Effector memory CD8-positive, alpha-beta T cell (primary cell): ENCODE measurements around the gene FAM200C.

Experiments
- ATAC-seq: fragments of 150-1000 bp; cut with Tn5 transposase; replicated peaks from 2 replicates; pipeline ENCODE4 v1.10.0; 2021; ENCODE audit warnings: mild to moderate bottlenecking, moderate library complexity
- DNase-seq, 3 experiments: peaks; one replicate each; pipeline ENCODE4 v3.0.0; 2021
- H3K27ac Mint-ChIP-seq, 2 donors: one replicate each; pipeline ENCODE4 v1.8.0; 2022; ENCODE audit warnings: mild to moderate bottlenecking in 2 of 2, mixed read lengths in 2 of 2, moderate library complexity in 2 of 2
- H3K27me3 Mint-ChIP-seq, 2 donors: one replicate each; pipeline ENCODE4 v1.8.0; 2022; ENCODE audit warnings: mixed read lengths in 2 of 2
- H3K36me3 Mint-ChIP-seq: one replicate; pipeline ENCODE4 v1.8.0; 2022; ENCODE audit warnings: mild to moderate bottlenecking, moderate library complexity, mixed read lengths; ENCODE audit not compliant: insufficient read depth
- H3K4me1 Mint-ChIP-seq, 2 donors: one replicate each; pipeline ENCODE4 v1.8.0; 2022; ENCODE audit warnings: low read depth in 2 of 2, mixed read lengths in 2 of 2
- H3K4me3 Mint-ChIP-seq, 2 donors: one replicate each; pipeline ENCODE4 v1.8.0; 2022; ENCODE audit warnings: mild to moderate bottlenecking in 2 of 2, mixed read lengths in 2 of 2, moderate library complexity in 2 of 2
- H3K9me3 Mint-ChIP-seq, 2 donors: one replicate each; pipeline ENCODE4 v1.8.0; 2022; ENCODE audit warnings: mixed read lengths in 2 of 2

FAM200C gene

DNA sequence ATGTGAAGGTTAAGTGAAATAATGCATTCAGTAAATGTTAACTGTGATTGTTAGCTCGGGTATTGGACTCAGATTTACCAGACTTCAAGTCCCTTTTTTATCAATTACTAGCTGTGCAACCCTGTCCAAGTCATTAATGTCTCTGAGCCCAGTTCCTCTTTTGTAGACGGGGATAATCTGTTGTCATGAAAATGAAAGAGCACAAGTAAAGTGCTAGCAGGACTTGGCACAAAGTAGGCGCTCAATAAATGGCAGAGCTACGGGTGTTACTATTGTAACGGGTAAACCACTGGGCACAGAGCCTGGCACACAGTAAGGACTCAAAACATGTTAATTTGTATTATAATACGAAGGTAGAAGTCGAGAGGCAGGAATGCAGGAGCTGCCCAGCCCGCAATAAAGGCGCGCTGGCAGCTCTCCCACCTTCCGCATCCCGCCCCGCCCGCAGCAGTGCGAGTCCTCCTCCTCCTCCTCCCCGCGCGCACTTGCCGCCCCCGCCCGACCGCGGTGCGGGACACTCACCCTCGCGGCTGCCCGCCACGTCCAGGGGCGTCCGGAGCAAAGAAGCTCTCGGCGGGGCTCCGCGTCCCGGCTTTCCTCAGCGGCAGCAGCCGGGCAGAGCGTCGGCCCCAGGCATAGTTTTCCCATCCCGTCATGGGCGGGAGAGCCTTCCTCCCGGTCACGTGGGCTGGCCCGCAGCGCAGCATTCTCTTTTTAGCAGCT is 29.7 kb downstream of the FAM200C start, which contains the start of gene C1QTNF2:
TSS of gene C1QTNF2 (minus strand) at position 637 of the 723 bp plus-strand sequence. CDS start 15,615 bp downstream, outside the sequence.
- H3K4me1 Mint-ChIP-seq, result peaks cover 5 to 14% of the 10 kb centered on the region in 2 donors
- ATAC-seq (peak; percentile 19), DNase-seq (no peak)
- no peaks in the 10 kb centered on the region for H3K36me3 Mint-ChIP-seq
- H3K9me3 Mint-ChIP-seq, result no peaks in the 10 kb centered on the region
- H3K27me3 Mint-ChIP-seq, result peaks cover 78 to 98% of the 10 kb centered on the region in 2 donors
- H3K27ac Mint-ChIP-seq, result no peak within 1 kb of the TSS
- peak within 1 kb of the TSS; percentile 16 to 45 for H3K4me3 Mint-ChIP-seq

DNA sequence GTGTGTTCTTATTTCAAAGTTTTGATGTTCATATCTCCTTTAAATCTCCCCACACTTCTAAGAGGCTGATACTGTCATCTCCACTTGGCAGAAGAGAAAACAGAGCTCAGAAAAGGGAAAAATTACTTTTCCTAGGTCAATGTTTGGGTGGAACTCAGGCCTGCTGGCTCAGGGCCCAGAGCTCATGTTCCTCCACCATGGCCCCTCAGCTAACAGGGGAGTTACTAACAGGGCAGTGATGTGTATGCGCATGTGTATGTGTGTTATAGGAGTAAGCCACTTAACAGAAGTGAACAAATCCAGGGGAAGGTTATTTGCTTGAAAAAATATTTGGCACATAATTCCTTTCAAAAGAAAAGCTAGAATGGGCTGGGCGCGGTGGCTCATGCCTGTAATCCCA is 32.0 kb downstream of the FAM200C start:
- Mint-ChIP-seq H3K27me3 (peaks cover 73 to 95% of the 10 kb centered on the region in 2 donors), H3K4me1 (peaks cover 5 to 14% of the 10 kb centered on the region in 2 donors), H3K4me3 (no peak overlapping the region), H3K9me3 (no peaks in the 10 kb centered on the region), H3K27ac (no peak overlapping the region), H3K36me3 (no peaks in the 10 kb centered on the region)
- ATAC-seq (no peak), DNase-seq (no peak)

DNA sequence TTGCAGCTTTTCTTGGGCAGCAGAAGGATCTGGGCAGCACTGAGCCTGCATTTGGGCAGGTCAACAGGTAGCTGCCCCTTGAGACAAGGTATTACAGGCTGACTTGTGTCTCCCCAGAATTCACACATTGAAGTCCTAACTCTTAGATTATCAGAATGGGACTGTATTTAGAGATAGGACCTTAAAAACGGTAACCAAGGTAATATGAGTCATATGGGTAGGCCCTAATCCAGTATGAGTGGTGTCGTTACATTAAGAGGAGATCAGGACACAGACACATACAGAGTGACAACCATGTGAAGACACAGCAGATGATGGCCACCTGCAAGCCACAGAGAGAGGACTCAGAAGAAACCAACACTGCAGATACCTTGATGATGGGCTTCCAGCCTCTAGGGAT is 32.6 kb downstream of the FAM200C start:
- no peaks in the 10 kb centered on the region for H3K36me3 Mint-ChIP-seq
- ATAC-seq (no peak), DNase-seq (no peak)

DNA sequence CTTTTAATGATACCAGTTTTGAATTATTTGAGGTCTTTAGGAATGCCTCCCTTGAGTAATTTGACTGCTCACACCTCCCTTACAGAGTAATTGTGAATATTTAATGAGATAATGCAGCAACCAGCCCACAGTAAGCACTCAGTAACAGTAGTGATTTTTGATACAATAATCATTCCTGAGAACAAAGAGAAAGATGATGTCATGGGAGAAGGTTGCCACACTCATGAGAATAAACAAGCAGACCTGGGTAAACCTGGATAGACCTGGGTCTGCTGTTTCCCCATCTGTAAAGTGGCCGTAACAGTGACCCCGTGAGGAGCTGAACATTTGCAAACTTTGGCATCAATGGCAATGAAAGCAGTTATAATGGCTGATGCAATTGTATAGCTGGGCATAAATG is 33.6 kb downstream of the FAM200C start:
- no peak overlapping the region for H3K4me3 Mint-ChIP-seq
- no peak overlapping the region for H3K27ac Mint-ChIP-seq
- H3K36me3 Mint-ChIP-seq, result no peaks in the 10 kb centered on the region
- DNase-seq (no peak), ATAC-seq (no peak)
- no peaks in the 10 kb centered on the region for H3K9me3 Mint-ChIP-seq
- H3K4me1 Mint-ChIP-seq, result peaks cover 5 to 14% of the 10 kb centered on the region in 2 donors
- peaks cover 69 to 92% of the 10 kb centered on the region in 2 donors for H3K27me3 Mint-ChIP-seq

More for the DNA sequence above, 32.6 kb downstream of the FAM200C start:
- Mint-ChIP-seq H3K9me3 (no peaks in the 10 kb centered on the region), H3K4me1 (peaks cover 5 to 14% of the 10 kb centered on the region in 2 donors), H3K27me3 (peaks cover 69 to 92% of the 10 kb centered on the region in 2 donors), H3K4me3 (no peak overlapping the region), H3K27ac (no peak overlapping the region)

DNA sequence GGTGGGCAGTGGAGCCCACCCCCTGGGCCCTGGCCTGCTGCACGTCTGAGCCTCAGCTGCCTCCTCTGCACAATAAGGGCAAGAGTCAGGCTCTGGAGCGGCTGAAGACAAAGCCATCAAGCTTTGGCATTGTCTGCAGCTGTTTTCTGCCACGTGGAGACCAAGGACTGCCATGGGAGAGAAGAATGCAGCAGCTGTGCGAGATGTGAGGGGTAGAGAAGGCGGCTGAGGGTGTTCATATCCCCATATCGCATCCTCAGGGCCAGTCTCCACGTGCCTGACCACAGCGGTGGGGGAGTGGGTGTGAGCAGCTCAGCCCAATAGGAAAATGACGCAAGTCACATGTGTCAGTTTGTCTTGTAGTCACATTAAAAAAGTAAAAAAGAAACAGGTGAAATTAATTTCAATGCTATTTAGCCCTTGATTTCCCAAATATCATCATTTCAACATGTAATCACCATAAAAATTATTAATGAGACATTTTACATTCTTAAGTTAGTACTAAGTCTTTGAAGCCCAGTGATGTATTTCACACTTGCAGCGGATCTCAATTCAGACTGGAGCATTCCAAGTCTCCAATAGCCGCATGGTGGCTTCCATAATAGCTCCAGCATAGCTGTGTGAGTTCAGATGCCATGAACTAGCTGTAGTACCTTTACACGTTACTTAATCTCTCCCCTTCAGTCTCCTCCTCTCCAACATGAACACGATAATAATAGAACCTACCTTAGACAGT is 36.0 kb downstream of the FAM200C start:
- no peaks in the 10 kb centered on the region for H3K36me3 Mint-ChIP-seq
- ATAC-seq (no peak), DNase-seq (no peak)
- H3K4me3 Mint-ChIP-seq, result no peak overlapping the region
- H3K27ac Mint-ChIP-seq, result no peak overlapping the region
- no peaks in the 10 kb centered on the region for H3K4me1 Mint-ChIP-seq
- H3K9me3 Mint-ChIP-seq, result no peaks in the 10 kb centered on the region
- peaks cover 55 to 81% of the 10 kb centered on the region in 2 donors for H3K27me3 Mint-ChIP-seq

DNA sequence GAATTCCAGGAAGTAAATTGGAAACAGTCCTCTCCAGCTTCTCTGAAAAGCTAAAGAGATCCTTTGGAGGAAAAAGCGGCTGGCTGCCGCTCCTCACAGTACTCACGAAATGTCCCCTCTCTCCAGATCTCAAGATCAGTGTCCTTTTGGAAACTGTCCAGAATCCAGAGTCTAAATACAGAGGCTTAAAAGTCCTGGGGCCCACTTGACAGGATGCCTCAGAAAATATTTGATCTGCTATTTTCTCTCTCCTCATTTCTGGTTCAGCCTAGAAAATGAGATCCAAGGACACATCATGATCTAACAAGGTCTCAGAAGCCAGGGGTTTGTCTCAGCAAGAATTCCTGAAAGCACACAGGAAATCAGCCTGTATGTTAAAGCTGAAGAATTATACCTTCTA is 36.6 kb downstream of the FAM200C start:
- no peak for DNase-seq
- ATAC-seq, result no peak
- Mint-ChIP-seq H3K9me3 (no peaks in the 10 kb centered on the region), H3K27me3 (peaks cover 49 to 75% of the 10 kb centered on the region in 2 donors), H3K4me3 (no peak overlapping the region), H3K36me3 (no peaks in the 10 kb centered on the region), H3K4me1 (no peaks in the 10 kb centered on the region), H3K27ac (no peak overlapping the region)

DNA sequence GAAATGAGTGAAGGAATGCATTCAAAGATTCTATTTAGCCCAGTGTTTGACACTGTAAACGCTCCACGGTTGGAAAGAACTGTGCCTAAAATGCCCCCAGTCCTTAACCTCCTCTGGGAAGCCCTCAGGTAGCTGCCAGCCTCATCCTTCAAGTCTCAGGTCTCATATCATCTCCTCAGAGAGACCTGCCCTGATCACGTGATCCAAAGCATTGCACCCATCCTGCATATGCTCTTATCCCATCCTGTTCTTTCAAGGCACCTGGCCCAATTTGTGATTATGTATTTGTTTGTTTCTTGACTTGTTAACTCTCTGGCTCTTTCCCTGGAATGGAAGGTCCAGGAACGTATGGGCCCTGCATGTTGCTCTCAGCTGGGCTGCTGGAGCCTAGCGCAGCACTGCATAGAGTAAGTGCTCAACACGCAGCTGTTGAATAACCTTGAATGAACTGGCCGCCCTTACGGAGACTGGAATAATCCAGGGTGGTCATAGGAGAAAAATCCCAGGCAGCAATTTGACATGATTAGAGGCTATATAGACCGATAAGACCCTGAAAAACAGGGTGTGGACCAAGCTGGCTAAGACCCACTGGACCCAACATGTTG is 38.1 kb downstream of the FAM200C start:
- DNase-seq (no peak), ATAC-seq (no peak)
- H3K9me3 Mint-ChIP-seq, result no peaks in the 10 kb centered on the region
- H3K4me3 Mint-ChIP-seq, result no peak overlapping the region
- no peak overlapping the region for H3K27ac Mint-ChIP-seq
- peaks cover 43 to 70% of the 10 kb centered on the region in 2 donors for H3K27me3 Mint-ChIP-seq
- H3K4me1 Mint-ChIP-seq, result no peaks in the 10 kb centered on the region
- H3K36me3 Mint-ChIP-seq, result no peaks in the 10 kb centered on the region

DNA sequence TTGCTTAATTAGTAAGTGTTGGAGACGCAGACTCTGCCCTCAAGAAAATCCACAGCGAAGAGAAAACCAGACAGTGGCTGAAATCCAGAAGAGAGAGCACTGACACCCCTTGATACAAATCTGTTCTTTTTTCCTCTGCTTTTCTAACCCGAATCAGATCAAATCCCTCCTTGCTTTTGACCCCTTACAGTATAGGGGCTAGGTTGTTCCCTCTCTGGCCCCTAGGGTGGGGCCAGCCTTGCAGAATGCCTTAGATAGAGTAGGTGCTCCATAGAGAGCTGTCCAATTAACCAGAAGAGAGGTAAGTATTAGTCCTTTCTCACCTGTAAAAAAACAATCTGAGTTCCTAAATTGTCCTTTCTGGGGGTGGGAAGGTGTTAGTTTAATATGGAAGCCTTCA is 39.5 kb downstream of the FAM200C start:
- ATAC-seq (no peak), DNase-seq (no peak)
- no peaks in the 10 kb centered on the region for H3K9me3 Mint-ChIP-seq
- peaks cover 42 to 62% of the 10 kb centered on the region in 2 donors for H3K27me3 Mint-ChIP-seq
- no peaks in the 10 kb centered on the region for H3K36me3 Mint-ChIP-seq
- peak overlapping the region in 1 of 2 donors; percentile 2 for H3K27ac Mint-ChIP-seq
- no peak overlapping the region for H3K4me3 Mint-ChIP-seq
- no peaks in the 10 kb centered on the region for H3K4me1 Mint-ChIP-seq

DNA sequence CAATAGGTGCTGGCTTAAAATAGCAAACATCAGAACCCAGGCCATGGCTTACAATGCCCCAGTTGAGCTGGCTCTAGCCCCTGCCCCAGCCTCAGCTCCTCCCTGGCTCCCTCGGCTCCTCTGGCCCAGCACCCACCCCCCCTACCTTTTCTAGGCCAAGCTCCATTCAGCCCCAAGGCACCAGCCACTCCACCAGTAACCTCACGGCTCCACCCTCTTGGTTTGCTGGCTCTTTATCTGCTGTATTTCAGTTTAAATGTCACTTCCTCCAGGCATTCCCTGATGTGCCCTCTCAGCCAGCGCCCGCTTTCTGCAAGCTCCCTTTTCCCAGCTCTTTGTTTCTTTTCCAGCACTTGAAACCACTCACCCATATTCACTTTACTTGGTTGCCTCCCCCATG is 40.0 kb downstream of the FAM200C start:
- DNase-seq (no peak), ATAC-seq (no peak)
- H3K4me1 Mint-ChIP-seq, result no peaks in the 10 kb centered on the region
- H3K27me3 Mint-ChIP-seq, result peaks cover 37 to 60% of the 10 kb centered on the region in 2 donors
- no peaks in the 10 kb centered on the region for H3K36me3 Mint-ChIP-seq
- H3K27ac Mint-ChIP-seq, result peak overlapping the region in 1 of 2 donors; percentile 2
- no peaks in the 10 kb centered on the region for H3K9me3 Mint-ChIP-seq
- H3K4me3 Mint-ChIP-seq, result no peak overlapping the region

DNA sequence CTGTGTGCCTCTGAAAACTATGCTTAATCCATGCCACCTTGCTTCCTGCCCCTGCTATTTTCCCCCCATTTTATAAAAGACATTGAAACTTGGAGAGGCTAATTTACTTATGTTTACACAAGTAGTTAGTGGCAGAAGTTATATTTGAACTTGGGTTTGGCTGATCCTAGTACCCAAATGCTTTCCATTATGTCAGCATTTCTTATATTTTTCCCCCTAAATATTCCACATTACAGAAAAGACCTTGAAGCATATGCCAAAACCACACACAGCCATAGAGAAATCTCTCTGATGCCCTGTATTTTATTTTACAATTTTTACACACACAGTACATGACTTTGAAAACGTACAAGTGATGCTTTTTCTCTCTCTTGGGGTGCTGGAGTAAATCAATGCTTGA is 40.6 kb downstream of the FAM200C start:
- no peak overlapping the region for H3K4me3 Mint-ChIP-seq
- H3K4me1 Mint-ChIP-seq, result no peaks in the 10 kb centered on the region
- peaks cover 36 to 54% of the 10 kb centered on the region in 2 donors for H3K27me3 Mint-ChIP-seq

DNA sequence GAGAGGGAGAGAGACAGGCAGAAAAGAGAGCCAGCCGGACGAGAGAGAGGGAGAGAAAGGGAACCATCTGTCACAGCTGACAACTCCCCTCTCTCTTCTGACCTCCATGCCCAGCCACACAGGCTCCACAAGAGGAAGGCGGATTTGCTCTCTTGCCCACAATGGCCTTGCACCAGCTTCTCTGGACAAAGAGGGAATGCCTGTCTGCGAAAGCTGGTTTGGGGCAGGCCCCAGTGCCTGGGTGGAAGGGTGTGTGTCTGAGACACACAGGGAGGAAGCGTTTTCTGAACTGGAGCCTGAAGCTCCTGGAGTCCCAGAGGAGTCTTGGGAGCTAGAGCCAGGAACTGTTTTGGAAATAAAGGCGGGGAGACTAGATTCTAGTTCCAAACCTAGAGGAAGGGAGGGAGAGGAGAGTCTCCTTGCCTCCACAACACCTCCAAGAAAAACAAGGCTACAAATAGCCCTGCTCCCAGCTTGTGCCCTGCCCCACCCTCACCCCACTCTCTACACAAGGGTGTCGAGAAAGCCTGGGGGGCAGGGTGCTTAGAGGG is 41.9 kb downstream of the FAM200C start:
- ATAC-seq, result no peak
- DNase-seq, result no peak
- no peaks in the 10 kb centered on the region for H3K36me3 Mint-ChIP-seq
- no peaks in the 10 kb centered on the region for H3K9me3 Mint-ChIP-seq
- H3K4me1 Mint-ChIP-seq, result no peaks in the 10 kb centered on the region
- H3K27me3 Mint-ChIP-seq, result peaks cover 30 to 43% of the 10 kb centered on the region in 2 donors
- no peak overlapping the region for H3K4me3 Mint-ChIP-seq
- H3K27ac Mint-ChIP-seq, result no peak overlapping the region

More for the DNA sequence above, 40.6 kb downstream of the FAM200C start:
- no peaks in the 10 kb centered on the region for H3K9me3 Mint-ChIP-seq
- no peak overlapping the region for H3K27ac Mint-ChIP-seq
- no peak for DNase-seq
- no peak for ATAC-seq
- H3K36me3 Mint-ChIP-seq, result no peaks in the 10 kb centered on the region

DNA sequence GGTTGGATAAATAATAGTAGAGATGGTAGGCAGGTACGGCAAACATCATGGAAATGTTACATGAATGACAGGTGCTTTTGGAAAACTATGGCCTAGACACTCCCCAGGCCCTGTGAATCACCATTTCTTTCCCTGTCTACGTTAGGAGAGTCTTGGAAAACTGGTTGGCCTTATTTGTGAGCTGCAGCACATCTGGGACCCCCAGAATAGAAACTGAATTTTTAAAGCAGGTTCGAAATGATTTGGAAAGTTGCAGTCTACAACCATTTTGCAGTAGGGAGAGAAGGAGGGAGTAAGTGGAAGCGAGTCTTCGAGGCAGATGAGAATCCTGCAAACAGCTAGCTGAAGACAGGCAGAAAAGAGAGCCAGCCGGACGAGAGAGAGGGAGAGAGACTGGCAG is 42.5 kb downstream of the FAM200C start:
- Mint-ChIP-seq H3K4me1 (no peaks in the 10 kb centered on the region), H3K27me3 (peaks cover 30 to 42% of the 10 kb centered on the region in 2 donors), H3K4me3 (no peak overlapping the region)

DNA sequence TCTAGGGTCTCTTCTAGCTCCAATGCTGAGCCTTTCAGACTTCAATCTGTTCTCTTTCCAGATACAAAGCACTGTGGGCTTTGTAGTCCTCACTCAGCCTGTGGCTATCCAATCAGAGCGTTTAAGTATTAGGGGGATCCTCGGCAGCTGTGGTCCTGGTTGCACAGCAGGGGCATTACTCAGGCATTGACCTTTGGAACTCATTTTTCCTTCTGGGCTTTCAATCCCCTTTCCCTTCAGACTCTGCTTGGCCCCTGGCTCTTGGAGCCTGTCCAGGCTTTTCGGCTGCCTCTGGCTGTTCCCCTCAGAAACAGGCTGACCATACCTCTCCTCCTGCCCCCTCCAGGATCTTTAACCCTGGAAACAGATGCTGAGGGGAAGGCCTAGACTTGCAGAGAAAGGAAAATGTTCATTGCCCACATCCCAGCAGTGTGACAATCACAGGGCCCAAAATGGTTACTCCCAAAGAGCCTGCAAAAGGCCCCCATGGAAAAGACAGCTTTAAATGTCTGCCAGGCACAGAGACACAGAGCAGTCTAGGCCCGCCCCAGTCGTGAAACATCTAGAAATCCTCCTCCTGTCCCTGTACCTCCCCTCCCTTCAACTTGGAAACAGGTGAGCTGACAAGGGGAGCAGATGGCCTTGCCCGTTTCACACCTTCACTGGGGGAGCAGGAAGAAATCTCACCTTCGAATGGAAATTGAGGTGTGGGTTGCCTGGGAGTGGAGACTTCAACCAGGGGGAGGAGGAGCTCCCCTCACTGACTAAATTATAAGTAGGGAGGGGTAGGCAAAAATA is 43.1 kb downstream of the FAM200C start:
- Mint-ChIP-seq H3K9me3 (no peaks in the 10 kb centered on the region), H3K27ac (no peak overlapping the region), H3K36me3 (no peaks in the 10 kb centered on the region), H3K4me3 (no peak overlapping the region), H3K4me1 (no peaks in the 10 kb centered on the region), H3K27me3 (peaks cover 23 to 36% of the 10 kb centered on the region in 2 donors)
- DNase-seq (no peak), ATAC-seq (no peak)

More for the DNA sequence above, 42.5 kb downstream of the FAM200C start:
- DNase-seq (no peak), ATAC-seq (no peak)
- H3K9me3 Mint-ChIP-seq, result no peaks in the 10 kb centered on the region
- no peak overlapping the region for H3K27ac Mint-ChIP-seq
- no peaks in the 10 kb centered on the region for H3K36me3 Mint-ChIP-seq
